Neural cell (in vitro differentiated cells): ENCODE measurements around the gene MVK. TPM values are rescaled to one million over a fixed set of nuclear protein-coding genes. Genes with fewer than 3 reads are reported as not detected.

Experiments
- H2AFZ ChIP-seq: fragments of 200-600, 300-800 bp; sonication (generic), shearing (Covaris generic); 2 replicates; pipeline ENCODE4 v1.6.0; 2014; ENCODE audit warnings: low read depth, mild to moderate bottlenecking, antibody characterized with exemption, low read length, moderate library complexity
- H3F3A ChIP-seq: fragments of 200-600 bp; shearing (Covaris generic); 2 replicates; pipeline ENCODE4 v1.6.1; 2016; ENCODE audit warnings: mild to moderate bottlenecking, moderate library complexity, mixed read lengths, antibody characterized with exemption, low read length; ENCODE audit not compliant: insufficient read depth, poor library complexity, severe bottlenecking
- H3K27ac ChIP-seq: fragments of 200-600, 300-800 bp; sonication (generic), shearing (Covaris generic); 2 replicates; pipeline ENCODE4 v1.5.1; 2014; ENCODE audit warnings: mild to moderate bottlenecking, low read length, moderate library complexity
- H3K27me3 ChIP-seq: fragments of 300-800, 200-600 bp; sonication (generic), shearing (Covaris generic); 2 replicates; pipeline ENCODE4 v1.6.0; 2014; ENCODE audit warnings: mild to moderate bottlenecking, low read depth, low read length, moderate library complexity; ENCODE audit not compliant: insufficient read depth
- H3K36me3 ChIP-seq: fragments of 300-800, 200-600 bp; sonication (generic), shearing (Covaris generic); 2 replicates; pipeline ENCODE4 v1.5.1; 2014; ENCODE audit warnings: mild to moderate bottlenecking, antibody characterized with exemption, low read length, moderate library complexity; ENCODE audit not compliant: insufficient read depth
- H3K4me2 ChIP-seq: fragments of 300-800, 200-600 bp; sonication (generic), shearing (Covaris generic); 2 replicates; pipeline ENCODE4 v1.6.0; 2014; ENCODE audit warnings: mild to moderate bottlenecking, low read length
- H3K4me3 ChIP-seq: fragments of 300-800, 200-600 bp; sonication (generic), shearing (Covaris generic); 2 replicates; pipeline ENCODE4 v1.5.1; 2014; ENCODE audit warnings: mild to moderate bottlenecking, low read length, moderate library complexity
- H3K79me2 ChIP-seq: fragments of 200-600 bp; shearing (Covaris generic); replicated peaks from 2 replicates; pipeline ENCODE4 v1.6.0; 2014; ENCODE audit warnings: mild to moderate bottlenecking, low read length, moderate library complexity; ENCODE audit not compliant: insufficient read depth
- H3K9ac ChIP-seq: fragments of 300-800, 200-600 bp; sonication (generic), shearing (Covaris generic); 2 replicates; pipeline ENCODE4 v1.6.1; 2016; ENCODE audit warnings: mild to moderate bottlenecking, low read length, mixed read lengths
- H3K9me2 ChIP-seq: fragments of 200-600 bp; shearing (Covaris generic); 2 replicates; pipeline ENCODE4 v1.6.1; 2016; ENCODE audit warnings: mild to moderate bottlenecking, low read length, mixed read lengths; ENCODE audit not compliant: insufficient read depth
- H3K9me3 ChIP-seq: fragments of 200-600, 300-800 bp; sonication (generic), shearing (Covaris generic); 2 replicates; pipeline ENCODE4 v1.6.1; 2016; ENCODE audit warnings: mild to moderate bottlenecking, mixed run types, low read length, moderate library complexity, mixed read lengths
- H4K20me1 ChIP-seq: fragments of 200-600 bp; shearing (Covaris generic); 2 replicates; pipeline ENCODE4 v1.6.1; 2016; ENCODE audit warnings: mild to moderate bottlenecking, mixed run types; ENCODE audit not compliant: insufficient read depth
- EP300 ChIP-seq: fragments of 450-650 bp; conservative IDR thresholded peaks from 2 replicates; pipeline ENCODE4 v1.6.1; 2014; ENCODE audit warnings: antibody characterized with exemption, mild to moderate bottlenecking, moderate library complexity; ENCODE audit not compliant: poor library complexity, severe bottlenecking
- EZH2 ChIP-seq: fragments of 200-600, 300-800 bp; shearing (Covaris generic), sonication (generic); IDR thresholded peaks from 2 replicates; pipeline ENCODE4 v1.6.1; 2014; ENCODE audit warnings: antibody characterized with exemption, low read length, borderline replicate concordance, mild to moderate bottlenecking; ENCODE audit not compliant: insufficient read depth, poor library complexity, severe bottlenecking
- MXI1 ChIP-seq: fragments of 450-650 bp; conservative IDR thresholded peaks from 2 replicates; pipeline ENCODE4 v1.6.1; 2014; ENCODE audit warnings: antibody characterized with exemption, mild to moderate bottlenecking; ENCODE audit not compliant: poor library complexity, severe bottlenecking
- POLR2AphosphoS5 ChIP-seq: IDR thresholded peaks from 2 replicates; pipeline ENCODE4 v1.6.1; 2012
- RAD21 ChIP-seq: fragments of 450-650 bp; conservative IDR thresholded peaks from 2 replicates; pipeline ENCODE4 v1.6.1; 2014; ENCODE audit warnings: antibody characterized with exemption, mild to moderate bottlenecking, moderate library complexity
- REST ChIP-seq: IDR thresholded peaks from 2 replicates; pipeline ENCODE4 v1.6.1; 2012; ENCODE audit warnings: borderline replicate concordance
- SMC3 ChIP-seq: fragments of 450-650 bp; conservative IDR thresholded peaks from 2 replicates; pipeline ENCODE4 v1.6.1; 2014; ENCODE audit warnings: antibody characterized with exemption, mild to moderate bottlenecking, moderate library complexity; ENCODE audit not compliant: poor library complexity
- TAF1 ChIP-seq: IDR thresholded peaks from 2 replicates; pipeline ENCODE4 v1.6.1; 2012; ENCODE audit warnings: low read depth
- polyA plus RNA-seq: library from polyadenylated mRNA; depleted of rRNA; stranded (reverse); fragments of >200 nt; gene quantifications from 2 replicates; pipeline ENCODE4 v1.2.3, GENCODE V29; 2014
- TF ChIP-seq, protein P1 (sequence below): fragments of 450-650 bp; IDR thresholded peaks from 2 replicates; pipeline ENCODE4 v1.5.1; 2014; ENCODE audit warnings: antibody characterized with exemption, mild to moderate bottlenecking, moderate library complexity; ENCODE audit not compliant: poor library complexity, severe bottlenecking

The MVK gene
- polyA plus RNA-seq, 1 donor from 2014 or later, result 45.7 TPM

DNA sequence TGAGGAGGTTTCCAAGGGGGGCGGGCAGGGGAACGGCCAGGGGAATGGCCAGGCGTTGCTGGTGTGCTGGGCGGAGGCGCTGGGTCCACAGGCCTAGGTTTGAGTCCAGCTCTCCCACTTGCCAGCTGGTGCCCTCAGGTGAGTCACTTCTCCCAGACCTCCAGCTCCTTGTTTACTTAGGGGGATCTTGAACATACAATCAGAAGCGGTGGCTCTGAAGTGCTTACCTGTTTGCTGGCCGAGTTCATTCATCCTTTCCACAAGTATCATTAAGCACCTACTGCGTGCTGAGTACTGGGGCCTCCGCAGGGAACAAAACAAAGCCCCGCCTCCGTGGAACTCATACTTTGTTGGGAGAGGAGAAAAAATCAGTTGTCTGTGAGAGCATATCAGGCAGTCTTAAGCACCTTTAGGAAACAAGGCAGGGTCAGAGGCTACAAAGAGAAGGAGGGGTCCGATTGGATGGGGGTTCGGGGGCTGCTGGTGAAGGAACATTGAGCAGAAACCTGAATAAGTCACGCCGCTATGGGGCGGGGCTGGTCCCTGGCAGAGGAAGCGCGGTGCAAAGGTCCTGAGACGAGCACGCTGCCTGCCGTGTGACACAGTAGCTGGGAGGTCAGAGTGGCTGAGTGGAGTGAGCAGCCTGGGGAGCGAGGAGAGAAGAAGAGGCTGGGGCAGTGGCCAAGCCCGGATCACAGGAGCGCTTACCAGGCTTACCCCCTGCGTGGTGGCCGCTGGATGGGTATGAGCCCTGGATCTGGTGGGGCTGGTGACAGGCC lies 15.1 kb downstream of the MVK start:
- TF ChIP-seq RAD21, result no peak
- TF ChIP-seq, protein P1, sequence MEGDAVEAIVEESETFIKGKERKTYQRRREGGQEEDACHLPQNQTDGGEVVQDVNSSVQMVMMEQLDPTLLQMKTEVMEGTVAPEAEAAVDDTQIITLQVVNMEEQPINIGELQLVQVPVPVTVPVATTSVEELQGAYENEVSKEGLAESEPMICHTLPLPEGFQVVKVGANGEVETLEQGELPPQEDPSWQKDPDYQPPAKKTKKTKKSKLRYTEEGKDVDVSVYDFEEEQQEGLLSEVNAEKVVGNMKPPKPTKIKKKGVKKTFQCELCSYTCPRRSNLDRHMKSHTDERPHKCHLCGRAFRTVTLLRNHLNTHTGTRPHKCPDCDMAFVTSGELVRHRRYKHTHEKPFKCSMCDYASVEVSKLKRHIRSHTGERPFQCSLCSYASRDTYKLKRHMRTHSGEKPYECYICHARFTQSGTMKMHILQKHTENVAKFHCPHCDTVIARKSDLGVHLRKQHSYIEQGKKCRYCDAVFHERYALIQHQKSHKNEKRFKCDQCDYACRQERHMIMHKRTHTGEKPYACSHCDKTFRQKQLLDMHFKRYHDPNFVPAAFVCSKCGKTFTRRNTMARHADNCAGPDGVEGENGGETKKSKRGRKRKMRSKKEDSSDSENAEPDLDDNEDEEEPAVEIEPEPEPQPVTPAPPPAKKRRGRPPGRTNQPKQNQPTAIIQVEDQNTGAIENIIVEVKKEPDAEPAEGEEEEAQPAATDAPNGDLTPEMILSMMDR, result no peak
- no peak for TF ChIP-seq EZH2
- TF ChIP-seq MXI1, result no peak
- no peak for TF ChIP-seq SMC3
- TF ChIP-seq POLR2AphosphoS5, result no peak
- no peak for TF ChIP-seq EP300
- TF ChIP-seq REST, result no peak
- TF ChIP-seq TAF1, result no peak
- Histone ChIP-seq H3F3A (no peaks in the 10 kb centered on the region), H3K27me3 (no peaks in the 10 kb centered on the region), H3K9me2 (no peaks in the 10 kb centered on the region), H2AFZ (no peak overlapping the region), H3K4me2 (no peak overlapping the region), H3K36me3 (peaks cover 9% of the 10 kb centered on the region), H4K20me1 (no peaks in the 10 kb centered on the region), H3K79me2 (no peaks in the 10 kb centered on the region), H3K9me3 (no peaks in the 10 kb centered on the region), H3K27ac (no peak overlapping the region), H3K4me3 (no peak overlapping the region), H3K9ac (no peak overlapping the region)

- H3K36me3 ChIP-seq, result peaks cover 9% of the 10 kb centered on the region
Measured at GRCh38 chr12:109589240-109589590, 15.6 kb downstream of the MVK start.

More at GRCh38 chr12:109589240-109589590, 15.6 kb downstream of the MVK start:
- Histone ChIP-seq H3K79me2 (no peaks in the 10 kb centered on the region), H3K27ac (no peak overlapping the region), H3K27me3 (no peaks in the 10 kb centered on the region), H2AFZ (no peak overlapping the region), H3F3A (no peaks in the 10 kb centered on the region), H4K20me1 (no peaks in the 10 kb centered on the region), H3K9me3 (no peaks in the 10 kb centered on the region), H3K9ac (no peak overlapping the region), H3K9me2 (no peaks in the 10 kb centered on the region), H3K4me2 (no peak overlapping the region), H3K4me3 (no peak overlapping the region)
- TF ChIP-seq, protein P1, result no peak
- TF ChIP-seq SMC3, result no peak
- no peak for TF ChIP-seq MXI1
- TF ChIP-seq EZH2, result no peak
- no peak for TF ChIP-seq POLR2AphosphoS5
- no peak for TF ChIP-seq EP300
